Stimulated activated CD8-positive, alpha-beta memory T cell treated with anti-CD3 and anti-CD28 coated beads, Interleukin-15, amount 100 ng/mL, for 1 hour (primary cell): ENCODE measurements around the gene AOPEP.

Experiments used
- DNase-seq: peaks from one replicate; pipeline ENCODE4 v3.0.0-alpha.2; 2020; ENCODE audit warnings: low read depth

Gene AOPEP

GRCh38 chr9:95099321-95100070 is 373.0 kb downstream of the AOPEP start:
- no peak for DNase-seq

- no peak for DNase-seq
Observed at GRCh38 chr9:95100071-95100627, 373.6 kb downstream of the AOPEP start.

- DNase-seq: no peak
Observed at GRCh38 chr9:95101326-95101725, 374.8 kb downstream of the AOPEP start.

- DNase-seq: no peak
Observed at GRCh38 chr9:95102001-95102433, 375.5 kb downstream of the AOPEP start.

GRCh38 chr9:95102572-95102971 is 376.1 kb downstream of the AOPEP start:
- no peak for DNase-seq

GRCh38 chr9:95103281-95103771 is 376.8 kb downstream of the AOPEP start:
- no peak for DNase-seq

GRCh38 chr9:95103871-95104580 is 377.5 kb downstream of the AOPEP start:
- no peak for DNase-seq

- DNase-seq: no peak
Observed at GRCh38 chr9:95104581-95104960, 378.1 kb downstream of the AOPEP start.

- no peak for DNase-seq
Observed at GRCh38 chr9:95104980-95105379, 378.5 kb downstream of the AOPEP start.

- no peak for DNase-seq
Observed at GRCh38 chr9:95105519-95106287, 379.2 kb downstream of the AOPEP start.

GRCh38 chr9:95107001-95107749 is 380.7 kb downstream of the AOPEP start:
- no peak for DNase-seq

GRCh38 chr9:95107976-95108375 is 381.5 kb downstream of the AOPEP start:
- no peak for DNase-seq

GRCh38 chr9:95108777-95109176 is 382.3 kb downstream of the AOPEP start:
- DNase-seq: no peak

GRCh38 chr9:95109456-95109855 is 383.0 kb downstream of the AOPEP start:
- DNase-seq: no peak

GRCh38 chr9:95110921-95111525 is 384.5 kb downstream of the AOPEP start:
- no peak for DNase-seq

GRCh38 chr9:95111716-95112115 is 385.2 kb downstream of the AOPEP start:
- DNase-seq: no peak

GRCh38 chr9:95112436-95113280 is 386.2 kb downstream of the AOPEP start:
- no peak for DNase-seq

- DNase-seq: no peak
Observed at GRCh38 chr9:95115104-95115503, 388.6 kb downstream of the AOPEP start.

GRCh38 chr9:95116002-95116807 is 389.7 kb downstream of the AOPEP start:
- no peak for DNase-seq
